SK-N-SH (cell line): ENCODE measurements around the gene SH3RF2. TPM values are rescaled to one million over a fixed set of nuclear protein-coding genes. Genes with fewer than 3 reads are reported as not detected.

Experiments
- CTCF ChIA-PET: fragments of 300-600, 350-600 bp; formaldehyde crosslinking; extraction: SDS; loops from one replicate; lab custom pipeline; 2021; lab: Yijun Ruan, JAX
- POLR2A ChIA-PET: fragments of 350-600 bp; sonication (Branson Sonifier 250); formaldehyde crosslinking; extraction: SDS; loops from one replicate; lab custom pipeline; 2020; ENCODE audit warnings: antibody characterized with exemption, inconsistent platforms; lab: Yijun Ruan, JAX
- DNase-seq: peaks from one replicate; pipeline ENCODE4 v3.0.0; 2012
- H2AFZ ChIP-seq: fragments of 200-600 bp; sonication (generic); 2 replicates; pipeline ENCODE4 v1.8.1; 2016; ENCODE audit warnings: antibody characterized with exemption, mild to moderate bottlenecking, low read depth
- H3F3A ChIP-seq: fragments of 200-600 bp; sonication (generic); replicated peaks from 2 replicates; pipeline ENCODE3; 2016; ENCODE audit warnings: antibody characterized with exemption, mild to moderate bottlenecking; ENCODE audit not compliant: insufficient read depth
- H3K27ac ChIP-seq, 2 experiments: fragments of 200-500 bp in 1 of 2; fragments of 200-600 bp in 1 of 2; sonication (Bioruptor generic) in 1 of 2; sonication (generic), shearing (Covaris generic) in 1 of 2; 2 replicates each; pipeline versions ENCODE4 v1.5.1 to v1.6.1; 2014 to 2016; ENCODE audit warnings: low read depth in 2 of 2, inconsistent platforms in 1 of 2, low read length in 1 of 2, mild to moderate bottlenecking in 1 of 2, mixed read lengths in 1 of 2
- H3K27me3 ChIP-seq: fragments of 200-600 bp; sonication (generic), shearing (Covaris generic); 2 replicates; pipeline ENCODE4 v1.6.1; 2016; ENCODE audit warnings: mixed run types; ENCODE audit not compliant: insufficient read depth
- H3K36me3 ChIP-seq, 2 experiments: fragments of 200-500 bp in 1 of 2; fragments of 200-600 bp in 1 of 2; sonication (Bioruptor generic) in 1 of 2; sonication (generic) in 1 of 2; replicated peaks in 1 of 2; 2 replicates each; pipeline versions ENCODE3 to v1.5.1; 2014 to 2016; ENCODE audit warnings: low read length in 1 of 2, mild to moderate bottlenecking in 1 of 2; ENCODE audit not compliant: insufficient read depth in 2 of 2, control insufficient read depth in 1 of 2
- H3K4me1 ChIP-seq, 2 experiments: fragments of 200-500 bp in 1 of 2; fragments of 200-600 bp in 1 of 2; sonication (Bioruptor generic) in 1 of 2; sonication (generic), shearing (Covaris generic) in 1 of 2; 2 replicates each; pipeline versions ENCODE4 v1.5.1 to v1.6.1; 2014 to 2016; ENCODE audit warnings: low read depth in 1 of 2, low read length in 1 of 2, mixed run types in 1 of 2; ENCODE audit not compliant: insufficient read depth in 2 of 2, control insufficient read depth in 1 of 2
- H3K4me2 ChIP-seq: fragments of 200-600 bp; sonication (generic), shearing (Covaris generic); 2 replicates; pipeline ENCODE4 v1.6.1; 2017; ENCODE audit warnings: mixed run types
- H3K4me3 ChIP-seq, 2 experiments: fragments of 200-500 bp in 1 of 2; fragments of 200-600 bp in 1 of 2; sonication (Bioruptor generic) in 1 of 2; sonication (generic), shearing (Covaris generic) in 1 of 2; 2 replicates each; pipeline versions ENCODE4 v1.5.1 to v1.8.1; 2014 to 2016; ENCODE audit warnings: low read depth in 2 of 2, inconsistent platforms in 1 of 2, low read length in 1 of 2, mild to moderate bottlenecking in 1 of 2, mixed read lengths in 1 of 2, moderate library complexity in 1 of 2
- H3K79me2 ChIP-seq: fragments of 200-600 bp; sonication (generic); 2 replicates; pipeline ENCODE4 v1.8.1; 2017; ENCODE audit warnings: mild to moderate bottlenecking; ENCODE audit not compliant: insufficient read depth
- H3K9ac ChIP-seq: fragments of 200-600 bp; sonication (generic); 2 replicates; pipeline ENCODE4 v1.6.1; 2017; ENCODE audit warnings: mixed run types
- H3K9me2 ChIP-seq: fragments of 200-600 bp; sonication (generic); 2 replicates; pipeline ENCODE4 v1.6.1; 2017; ENCODE audit warnings: mixed run types
- H3K9me3 ChIP-seq: fragments of 200-600 bp; sonication (generic); 2 replicates; pipeline ENCODE4 v1.6.1; 2017; ENCODE audit warnings: mixed run types, mild to moderate bottlenecking, moderate library complexity
- H4K20me1 ChIP-seq: fragments of 200-600 bp; sonication (generic); 2 replicates; pipeline ENCODE4 v1.6.1; 2017; ENCODE audit warnings: mild to moderate bottlenecking, mixed run types; ENCODE audit not compliant: insufficient read depth
- GABPA ChIP-seq: IDR thresholded peaks from 2 replicates; pipeline ENCODE4 v1.4.0; 2012; ENCODE audit warnings: low read depth, mild to moderate bottlenecking
- GATA2 ChIP-seq: sonication (generic); formaldehyde crosslinking; IDR thresholded peaks from 2 replicates; pipeline ENCODE4 v1.5.0; 2020; ENCODE audit warnings: mild to moderate bottlenecking, missing genetic modification reagents
- MXI1 ChIP-seq: IDR thresholded peaks from 2 replicates; pipeline ENCODE4 v1.6.1; 2012; ENCODE audit warnings: mild to moderate bottlenecking, low read depth, low read length, improper control_type of control experiment
- RXRA ChIP-seq: IDR thresholded peaks from 2 replicates; pipeline ENCODE4 v1.4.0; 2012; ENCODE audit warnings: low read depth, mild to moderate bottlenecking, borderline replicate concordance
- TEAD4 ChIP-seq: IDR thresholded peaks from 2 replicates; pipeline ENCODE4 v1.4.0; 2012; ENCODE audit warnings: mild to moderate bottlenecking, borderline replicate concordance; ENCODE audit not compliant: insufficient read depth
- WGBS: methylation state at CpG from one replicate; pipeline ENCODE4 v1.1.6; 2017; ENCODE audit warnings: low lambda C conversion rate; 5-methylcytosine and 5-hydroxymethylcytosine counted together
- polyA plus RNA-seq, 3 experiments: library from polyadenylated mRNA; depleted of rRNA; stranded (reverse); fragments of >200 nt; gene quantifications; 2 replicates each; pipeline ENCODE4 v1.2.3, GENCODE V29; 2012
- TF ChIP-seq, protein P1 (sequence below): fragments of 150-350 bp; IDR thresholded peaks from 2 replicates; pipeline ENCODE4 v1.6.1; 2016; ENCODE audit warnings: mild to moderate bottlenecking, low read depth, low read length
- TF ChIP-seq, protein P2 (sequence below): IDR thresholded peaks from 2 replicates; pipeline ENCODE4 v1.4.0; 2012; ENCODE audit warnings: low read depth
- TF ChIP-seq, protein P3 (sequence below): fragments of 150-350 bp; IDR thresholded peaks from 2 replicates; pipeline ENCODE4 v1.6.1; 2017; ENCODE audit warnings: antibody characterized with exemption, low read length, low read depth, borderline replicate concordance
- TF ChIP-seq, protein P4 (sequence below): IDR thresholded peaks from 2 replicates; pipeline ENCODE4 v1.4.0; 2012; ENCODE audit warnings: low read depth, borderline replicate concordance
- TF ChIP-seq, protein P5 (sequence below): fragments of 200-600 bp; sonication (generic); IDR thresholded peaks from 2 replicates; pipeline ENCODE4 v1.6.1; 2017; ENCODE audit warnings: antibody characterized with exemption, mild to moderate bottlenecking, moderate library complexity

The SH3RF2 gene
- polyA plus RNA-seq, 1 of the 3 experiments (the other 2 are of a cell fraction): 0.87 TPM

DNA sequence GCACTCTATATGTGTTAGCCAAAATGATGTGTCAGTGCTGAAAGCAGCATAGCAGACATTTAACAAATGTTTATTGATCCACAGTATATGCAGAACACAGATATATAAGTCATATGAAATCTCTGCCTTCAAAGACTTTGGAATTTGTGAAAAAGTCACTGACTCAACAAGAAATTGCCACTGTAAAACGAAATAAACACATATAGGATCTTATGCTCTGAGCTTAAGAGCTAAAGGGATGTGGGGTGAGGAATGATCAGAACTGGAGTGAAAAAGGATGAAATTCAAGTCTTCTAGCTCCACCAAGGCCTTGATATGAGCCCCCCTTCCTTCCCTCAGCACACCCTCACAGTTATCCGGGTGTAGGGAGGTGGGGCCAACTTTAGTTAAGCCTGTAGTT lies 119.1 kb downstream of the SH3RF2 start (continued):
- TF ChIP-seq RXRA (no peak), TEAD4 (no peak)
- TF ChIP-seq, protein P1, sequence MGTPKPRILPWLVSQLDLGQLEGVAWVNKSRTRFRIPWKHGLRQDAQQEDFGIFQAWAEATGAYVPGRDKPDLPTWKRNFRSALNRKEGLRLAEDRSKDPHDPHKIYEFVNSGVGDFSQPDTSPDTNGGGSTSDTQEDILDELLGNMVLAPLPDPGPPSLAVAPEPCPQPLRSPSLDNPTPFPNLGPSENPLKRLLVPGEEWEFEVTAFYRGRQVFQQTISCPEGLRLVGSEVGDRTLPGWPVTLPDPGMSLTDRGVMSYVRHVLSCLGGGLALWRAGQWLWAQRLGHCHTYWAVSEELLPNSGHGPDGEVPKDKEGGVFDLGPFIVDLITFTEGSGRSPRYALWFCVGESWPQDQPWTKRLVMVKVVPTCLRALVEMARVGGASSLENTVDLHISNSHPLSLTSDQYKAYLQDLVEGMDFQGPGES: no peak
- TF ChIP-seq, protein P2, sequence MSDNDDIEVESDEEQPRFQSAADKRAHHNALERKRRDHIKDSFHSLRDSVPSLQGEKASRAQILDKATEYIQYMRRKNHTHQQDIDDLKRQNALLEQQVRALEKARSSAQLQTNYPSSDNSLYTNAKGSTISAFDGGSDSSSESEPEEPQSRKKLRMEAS: no peak
- TF ChIP-seq, protein P3, sequence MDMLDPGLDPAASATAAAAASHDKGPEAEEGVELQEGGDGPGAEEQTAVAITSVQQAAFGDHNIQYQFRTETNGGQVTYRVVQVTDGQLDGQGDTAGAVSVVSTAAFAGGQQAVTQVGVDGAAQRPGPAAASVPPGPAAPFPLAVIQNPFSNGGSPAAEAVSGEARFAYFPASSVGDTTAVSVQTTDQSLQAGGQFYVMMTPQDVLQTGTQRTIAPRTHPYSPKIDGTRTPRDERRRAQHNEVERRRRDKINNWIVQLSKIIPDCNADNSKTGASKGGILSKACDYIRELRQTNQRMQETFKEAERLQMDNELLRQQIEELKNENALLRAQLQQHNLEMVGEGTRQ: no peak
- TF ChIP-seq, all 33 proteins: peak for 0

DNA sequence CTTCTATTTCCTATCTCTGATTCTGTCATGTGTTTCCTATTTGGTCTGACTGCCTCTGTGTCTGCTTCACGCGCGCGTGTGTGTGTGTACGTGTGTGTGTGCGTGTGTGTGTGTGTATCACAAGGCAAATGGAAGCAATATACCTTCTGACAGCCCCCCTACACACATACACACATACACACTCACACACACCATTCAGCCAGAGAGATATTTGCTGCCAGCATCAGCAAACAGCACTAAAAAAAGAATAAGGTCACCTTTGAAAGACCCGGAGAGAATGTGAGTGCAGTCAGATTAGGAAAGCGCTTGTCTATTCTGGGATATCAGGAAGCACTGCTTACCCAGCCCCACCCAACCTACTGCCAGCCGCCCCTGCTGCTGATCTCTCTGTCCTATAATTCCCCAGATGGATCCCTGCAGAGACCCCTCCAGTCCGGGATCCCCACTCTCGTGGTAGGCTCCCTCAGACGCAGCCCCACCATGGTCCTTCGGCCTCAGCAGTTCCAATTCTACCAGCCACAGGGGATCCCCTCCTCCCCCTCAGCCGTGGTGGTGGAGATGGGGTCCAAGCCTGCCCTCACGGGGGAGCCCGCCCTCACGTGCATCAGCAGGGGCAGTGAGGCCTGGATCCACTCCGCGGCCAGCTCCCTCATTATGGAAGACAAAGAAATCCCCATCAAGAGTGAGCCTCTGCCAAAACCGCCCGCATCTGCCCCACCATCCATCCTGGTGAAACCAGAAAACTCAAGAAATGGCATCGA lies 123.3 kb downstream of the SH3RF2 start:
- Histone ChIP-seq H3K4me2 (no peak overlapping the region), H3K4me1 (peaks cover 0 to 10% of the 10 kb centered on the region in 2 experiments; a peak in 1 of 4 replicates), H2AFZ (no peak overlapping the region), H3K9me2 (no peaks in the 10 kb centered on the region), H3K27me3 (no peaks in the 10 kb centered on the region), H3K27ac (no peak overlapping the region), H3K79me2 (no peaks in the 10 kb centered on the region), H4K20me1 (no peaks in the 10 kb centered on the region), H3K36me3 (no peaks in the 10 kb centered on the region), H3K9me3 (no peaks in the 10 kb centered on the region), H3K4me3 (no peak overlapping the region), H3F3A (no peaks in the 10 kb centered on the region), H3K9ac (no peak overlapping the region)
- POLR2A ChIA-PET: no interaction called here
- TF ChIP-seq, protein P4, sequence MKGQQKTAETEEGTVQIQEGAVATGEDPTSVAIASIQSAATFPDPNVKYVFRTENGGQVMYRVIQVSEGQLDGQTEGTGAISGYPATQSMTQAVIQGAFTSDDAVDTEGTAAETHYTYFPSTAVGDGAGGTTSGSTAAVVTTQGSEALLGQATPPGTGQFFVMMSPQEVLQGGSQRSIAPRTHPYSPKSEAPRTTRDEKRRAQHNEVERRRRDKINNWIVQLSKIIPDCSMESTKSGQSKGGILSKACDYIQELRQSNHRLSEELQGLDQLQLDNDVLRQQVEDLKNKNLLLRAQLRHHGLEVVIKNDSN: no peak
- no peak for TF ChIP-seq MXI1
- peak; percentile 26; the same call in 1 of the 2 replicates for TF ChIP-seq GATA2 (CRISPR knock-in tag)
- no peak for TF ChIP-seq GABPA
- TF ChIP-seq, protein P5, sequence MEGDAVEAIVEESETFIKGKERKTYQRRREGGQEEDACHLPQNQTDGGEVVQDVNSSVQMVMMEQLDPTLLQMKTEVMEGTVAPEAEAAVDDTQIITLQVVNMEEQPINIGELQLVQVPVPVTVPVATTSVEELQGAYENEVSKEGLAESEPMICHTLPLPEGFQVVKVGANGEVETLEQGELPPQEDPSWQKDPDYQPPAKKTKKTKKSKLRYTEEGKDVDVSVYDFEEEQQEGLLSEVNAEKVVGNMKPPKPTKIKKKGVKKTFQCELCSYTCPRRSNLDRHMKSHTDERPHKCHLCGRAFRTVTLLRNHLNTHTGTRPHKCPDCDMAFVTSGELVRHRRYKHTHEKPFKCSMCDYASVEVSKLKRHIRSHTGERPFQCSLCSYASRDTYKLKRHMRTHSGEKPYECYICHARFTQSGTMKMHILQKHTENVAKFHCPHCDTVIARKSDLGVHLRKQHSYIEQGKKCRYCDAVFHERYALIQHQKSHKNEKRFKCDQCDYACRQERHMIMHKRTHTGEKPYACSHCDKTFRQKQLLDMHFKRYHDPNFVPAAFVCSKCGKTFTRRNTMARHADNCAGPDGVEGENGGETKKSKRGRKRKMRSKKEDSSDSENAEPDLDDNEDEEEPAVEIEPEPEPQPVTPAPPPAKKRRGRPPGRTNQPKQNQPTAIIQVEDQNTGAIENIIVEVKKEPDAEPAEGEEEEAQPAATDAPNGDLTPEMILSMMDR: no peak
- DNase-seq: peak; percentile 35
- CTCF ChIA-PET: interaction anchor here (0.6 to 1.8 kb wide), 6 partner anchors 9 to 416 kb away, joined by 3 to 8 read pairs (median 4); no protein-coding TSS in a partner anchor
- WGBS: 85% methylated on average over 20 of the region's 22 CpGs
